Cardiac fibroblast (primary cell): Measurements from ENCODE around the gene ATP1A4.

Experiments used
- DNase-seq, 2 donors: peaks; one replicate each; pipeline versions ENCODE4 v3.0.0 to v3.0.0-alpha.2; 2010; ENCODE audit warnings: low read depth in 2 of 2
- H3K4me3 ChIP-seq, 2 donors: replicated peaks in 1 of 2; 1 replicate in 1 of 2; 2 replicates in 1 of 2; pipeline ENCODE4 v1.5.1; 2011; ENCODE audit warnings: low read depth in 2 of 2, low read length in 2 of 2, mild to moderate bottlenecking in 2 of 2, moderate library complexity in 1 of 2
- TF ChIP-seq, protein P1 (sequence below): IDR thresholded peaks from one replicate; pipeline ENCODE4 v1.5.1; 2011; ENCODE audit warnings: low read depth, mild to moderate bottlenecking, low read length, inconsistent platforms

ATP1A4 gene

DNA sequence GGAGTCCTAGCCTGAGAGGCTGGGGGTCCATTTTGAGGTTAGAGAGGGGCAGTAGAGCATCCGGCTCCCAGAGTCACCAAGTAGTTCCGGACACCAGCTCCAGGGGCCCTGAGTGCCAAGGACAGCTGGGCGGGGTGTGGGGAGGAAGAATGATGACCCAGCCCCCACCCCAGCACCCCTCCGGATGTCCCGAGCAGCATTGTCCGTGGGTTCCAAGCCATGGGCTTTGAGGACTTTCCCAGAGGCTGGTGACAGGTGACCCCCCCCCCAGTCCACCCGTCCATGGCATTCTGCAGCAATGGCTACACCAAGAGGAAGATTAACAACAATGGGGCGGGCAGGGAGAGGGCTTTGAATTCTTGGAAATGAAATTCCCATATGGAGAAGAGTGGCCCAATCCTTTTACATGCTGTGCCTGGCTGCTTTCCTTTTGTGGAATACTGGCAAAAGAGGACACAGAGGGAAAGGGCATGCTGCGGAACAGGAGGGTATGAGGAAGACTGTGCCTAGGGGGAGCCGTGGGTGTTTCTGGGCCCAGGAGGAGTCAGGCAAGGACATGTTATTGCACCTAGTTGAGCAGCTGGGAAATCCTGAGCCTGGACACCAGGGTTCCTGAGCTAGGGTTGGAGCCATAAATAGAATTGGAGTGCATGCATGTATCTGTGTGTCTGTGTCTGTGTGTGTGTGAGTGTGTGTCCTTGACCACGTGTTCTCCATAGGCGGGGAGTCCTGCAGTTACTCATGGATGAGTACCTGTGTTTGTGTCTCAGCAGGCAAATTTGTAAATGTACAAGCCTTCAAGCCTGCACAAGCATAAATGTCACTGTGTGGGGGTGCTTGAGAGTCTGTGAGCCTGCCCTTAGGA is 34.9 kb upstream of the ATP1A4 start:
- TF ChIP-seq, protein P1, sequence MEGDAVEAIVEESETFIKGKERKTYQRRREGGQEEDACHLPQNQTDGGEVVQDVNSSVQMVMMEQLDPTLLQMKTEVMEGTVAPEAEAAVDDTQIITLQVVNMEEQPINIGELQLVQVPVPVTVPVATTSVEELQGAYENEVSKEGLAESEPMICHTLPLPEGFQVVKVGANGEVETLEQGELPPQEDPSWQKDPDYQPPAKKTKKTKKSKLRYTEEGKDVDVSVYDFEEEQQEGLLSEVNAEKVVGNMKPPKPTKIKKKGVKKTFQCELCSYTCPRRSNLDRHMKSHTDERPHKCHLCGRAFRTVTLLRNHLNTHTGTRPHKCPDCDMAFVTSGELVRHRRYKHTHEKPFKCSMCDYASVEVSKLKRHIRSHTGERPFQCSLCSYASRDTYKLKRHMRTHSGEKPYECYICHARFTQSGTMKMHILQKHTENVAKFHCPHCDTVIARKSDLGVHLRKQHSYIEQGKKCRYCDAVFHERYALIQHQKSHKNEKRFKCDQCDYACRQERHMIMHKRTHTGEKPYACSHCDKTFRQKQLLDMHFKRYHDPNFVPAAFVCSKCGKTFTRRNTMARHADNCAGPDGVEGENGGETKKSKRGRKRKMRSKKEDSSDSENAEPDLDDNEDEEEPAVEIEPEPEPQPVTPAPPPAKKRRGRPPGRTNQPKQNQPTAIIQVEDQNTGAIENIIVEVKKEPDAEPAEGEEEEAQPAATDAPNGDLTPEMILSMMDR = no peak
- no peak overlapping the region for H3K4me3 ChIP-seq
- DNase-seq = peak; percentile 30 to 49

DNA sequence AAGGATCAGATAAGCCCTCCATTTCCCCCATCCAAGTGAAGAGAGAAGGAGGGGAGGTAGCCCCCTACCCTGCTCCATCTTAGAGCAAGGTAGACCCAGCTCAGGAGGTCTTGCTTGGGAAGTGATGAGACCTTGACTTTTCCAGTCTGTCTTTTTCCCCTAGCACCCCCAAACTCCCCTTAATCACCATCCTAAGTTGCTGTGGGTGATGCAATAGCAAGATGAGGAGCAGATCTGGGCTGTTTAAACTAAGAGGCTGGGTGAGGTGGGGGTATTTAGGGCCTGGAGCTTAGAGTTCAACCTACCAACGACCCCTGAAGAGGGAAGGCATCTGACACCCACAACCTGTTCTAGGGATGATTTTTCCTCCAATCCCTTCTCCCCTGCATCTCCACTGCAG is 34.1 kb upstream of the ATP1A4 start:
- TF ChIP-seq, protein P1 = no peak
- no peak for DNase-seq
- no peak overlapping the region for H3K4me3 ChIP-seq

DNA sequence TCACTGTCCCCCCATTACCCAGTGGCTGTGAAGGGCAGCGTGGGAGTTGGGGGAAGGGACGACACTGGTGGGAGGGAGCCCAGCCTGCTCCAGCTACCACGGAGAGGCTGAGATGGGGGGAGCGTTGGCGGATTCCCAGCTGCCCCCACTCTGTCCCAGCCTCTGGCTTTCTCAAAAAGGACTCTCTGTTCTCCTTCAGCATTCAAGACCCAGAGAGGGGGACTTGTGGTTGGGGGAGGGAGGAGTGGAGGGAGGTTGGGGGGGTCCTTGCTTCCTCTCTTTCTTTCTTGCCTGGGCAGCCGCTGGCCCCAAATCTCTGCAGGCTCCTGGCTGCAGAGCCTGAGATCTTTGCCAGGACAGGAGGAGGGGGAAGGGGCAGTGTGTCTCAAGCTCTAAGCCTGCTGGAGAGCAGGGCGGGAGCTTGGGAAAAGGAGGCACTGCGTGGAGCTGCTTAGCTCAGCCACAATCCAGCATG is 33.7 kb upstream of the ATP1A4 start:
- H3K4me3 ChIP-seq = no peak overlapping the region
- TF ChIP-seq, protein P1 = no peak
- DNase-seq = peak in 1 of 2 donors; percentile 58

DNA sequence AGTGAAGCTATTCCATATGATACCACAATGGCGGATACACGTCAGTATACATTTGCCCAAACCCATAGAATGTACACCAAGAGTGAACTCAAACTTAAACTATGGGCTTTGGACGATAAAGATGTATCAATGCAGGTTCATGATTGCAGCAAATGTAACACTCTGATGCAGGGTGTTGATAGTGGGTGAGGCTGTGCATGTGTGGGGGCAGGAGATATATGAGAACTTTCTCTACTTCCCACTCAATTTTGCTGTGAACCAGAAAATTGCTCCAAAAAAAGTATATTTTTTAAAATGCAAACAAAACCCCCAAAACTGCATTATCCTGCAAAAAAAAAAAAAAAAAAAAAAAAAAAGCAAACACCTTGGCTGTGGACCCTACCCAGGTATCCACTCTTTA is 32.5 kb upstream of the ATP1A4 start:
- no peak for DNase-seq
- no peak overlapping the region for H3K4me3 ChIP-seq
- TF ChIP-seq, protein P1 = no peak

DNA sequence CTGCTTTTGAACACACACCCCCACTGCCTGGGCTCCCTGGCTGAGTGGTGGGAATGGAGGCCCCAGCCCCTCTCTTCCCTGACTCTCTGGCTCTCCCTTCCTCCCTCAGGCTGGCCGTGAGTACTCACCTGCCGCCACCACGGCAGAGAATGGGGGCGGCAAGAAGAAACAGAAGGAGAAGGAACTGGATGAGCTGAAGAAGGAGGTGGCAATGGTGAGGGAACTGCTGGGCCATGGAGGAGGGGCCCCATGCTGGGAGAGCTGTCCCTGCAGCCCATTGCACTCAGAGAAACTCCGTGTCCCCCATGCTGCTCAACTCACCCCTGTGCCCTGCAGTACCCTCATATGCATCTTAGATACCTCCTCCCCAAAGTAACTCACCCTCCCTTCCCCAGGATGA is 30.6 kb upstream of the ATP1A4 start:
- H3K4me3 ChIP-seq = no peak overlapping the region
- DNase-seq = no peak
- TF ChIP-seq, protein P1 = no peak

DNA sequence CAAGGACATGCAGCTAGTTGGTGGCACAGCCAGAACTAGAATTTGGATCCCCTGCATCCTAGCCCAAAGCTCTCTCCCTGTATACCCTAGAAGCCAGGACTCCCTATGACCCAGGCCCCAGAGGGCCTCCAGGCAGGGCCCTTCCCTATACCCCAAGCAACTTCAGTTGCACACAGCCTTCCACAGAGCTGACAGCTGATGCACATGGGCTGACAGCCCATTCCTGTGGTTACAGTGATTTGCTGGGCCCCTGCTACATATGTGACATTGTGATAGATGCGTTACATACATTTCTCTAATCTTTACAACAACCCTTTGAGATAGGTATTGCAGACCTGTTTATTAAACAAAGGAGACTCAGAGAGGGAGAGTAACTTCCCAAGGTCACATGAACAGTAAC is 30.0 kb upstream of the ATP1A4 start:
- TF ChIP-seq, protein P1 = no peak
- DNase-seq = no peak
- H3K4me3 ChIP-seq = no peak overlapping the region

DNA sequence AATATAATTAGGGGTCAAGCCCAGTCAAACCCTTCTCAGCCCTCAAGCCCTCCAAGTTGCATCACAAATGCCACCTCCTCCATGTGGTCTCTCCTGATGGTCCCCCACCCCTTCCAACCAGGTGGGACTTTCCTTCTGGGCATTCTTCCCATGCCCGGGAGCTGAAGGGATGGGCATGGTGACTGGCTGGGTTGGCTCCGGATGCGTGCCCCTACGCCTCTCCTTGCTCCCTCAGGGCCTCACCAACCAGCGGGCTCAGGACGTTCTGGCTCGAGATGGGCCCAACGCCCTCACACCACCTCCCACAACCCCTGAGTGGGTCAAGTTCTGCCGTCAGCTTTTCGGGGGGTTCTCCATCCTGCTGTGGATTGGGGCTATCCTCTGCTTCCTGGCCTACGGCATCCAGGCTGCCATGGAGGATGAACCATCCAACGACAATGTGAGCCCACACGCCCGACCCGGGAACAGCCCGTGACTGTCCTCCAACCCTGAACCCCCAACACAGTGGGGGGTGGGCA is 28.4 kb upstream of the ATP1A4 start:
- DNase-seq = no peak
- TF ChIP-seq, protein P1 = no peak
- no peak overlapping the region for H3K4me3 ChIP-seq
